Breast epithelium (tissue), 4 donors: ENCODE measurements around the gene ZNF394. TPM values are rescaled to one million over a fixed set of nuclear protein-coding genes. Genes with fewer than 3 reads are reported as not detected.

Experiments used
- DNase-seq, 2 donors: peaks; one replicate each; pipeline ENCODE4 v3.0.0-alpha.2; 2019; ENCODE audit warnings: low spot score in 2 of 2
- H3K27ac ChIP-seq, 2 donors: fragments of 200-600 bp; sonication (generic) in 1 of 2; one replicate each; pipeline ENCODE4 v1.5.1; 2016 to 2019; ENCODE audit warnings: mild to moderate bottlenecking in 1 of 2
- H3K27me3 ChIP-seq, 2 donors: fragments of 200-600 bp; sonication (generic) in 1 of 2; one replicate each; pipeline versions ENCODE4 v1.5.1 to v1.6.0; 2017 to 2019; ENCODE audit warnings: control low read depth in 1 of 2, mild to moderate bottlenecking in 1 of 2
- H3K36me3 ChIP-seq: fragments of 200-600 bp; one replicate; pipeline ENCODE4 v1.5.1; 2019
- H3K4me1 ChIP-seq, 2 donors: fragments of 200-600 bp; sonication (generic); one replicate each; pipeline ENCODE4 v1.5.1; 2016 to 2019; ENCODE audit warnings: control low read depth in 1 of 2
- H3K4me3 ChIP-seq, 3 donors: fragments of 200-600 bp; sonication (generic); 1 replicate in 2 of 3; 2 replicates in 1 of 3; pipeline ENCODE4 v1.5.1; 2016 to 2019; ENCODE audit warnings: mild to moderate bottlenecking in 3 of 3, moderate library complexity in 2 of 3
- H3K9me3 ChIP-seq, 2 donors: fragments of 200-600 bp; sonication (generic) in 1 of 2; one replicate each; pipeline ENCODE4 v1.5.1; 2016 to 2019; ENCODE audit warnings: control low read depth in 1 of 2
- POLR2A ChIP-seq: fragments of 450-650 bp; IDR thresholded peaks from one replicate; pipeline ENCODE4 v1.6.1; 2016; ENCODE audit warnings: antibody characterized with exemption, mild to moderate bottlenecking, moderate library complexity
- POLR2AphosphoS5 ChIP-seq, 3 donors: sonication (generic); formaldehyde crosslinking; IDR thresholded peaks; one replicate each; pipeline ENCODE4 v1.6.1; 2017; ENCODE audit warnings: antibody characterized with exemption in 3 of 3
- intact Hi-C: fragments of 100-400 bp; cut with DNase I; formaldehyde crosslinking; loops from one replicate; pipeline ENCODE4 v1.15.1; 2023; ENCODE audit warnings: low total_unique reads
- total RNA-seq, 3 donors: library from RNA; depleted of rRNA; stranded (reverse); fragments of >200 nt; gene quantifications; one replicate each; pipeline ENCODE4 v1.1.0, GENCODE V29; 2016
- TF ChIP-seq, protein P1 (sequence below), 3 donors: fragments of 450-650 bp; IDR thresholded peaks; one replicate each; pipeline ENCODE4 v1.5.1; 2016 to 2017; ENCODE audit warnings: antibody characterized with exemption in 3 of 3, mild to moderate bottlenecking in 3 of 3, moderate library complexity in 3 of 3

The ZNF394 gene
- total RNA-seq, 3 donors from 2014 or later = 42.2 to 58.7 (median 58.3) TPM

- H3K27me3 ChIP-seq = no peaks in the 10 kb centered on the region
- H3K9me3 ChIP-seq = peaks cover 22 to 29% of the 10 kb centered on the region in 2 donors
- DNase-seq = no peak
- H3K27ac ChIP-seq = no peak overlapping the region
- no peak overlapping the region for H3K4me3 ChIP-seq
- intact Hi-C loops = no loop called here
- H3K4me1 ChIP-seq = no peaks in the 10 kb centered on the region
- TF ChIP-seq POLR2A (no peak), POLR2AphosphoS5 (IDR thresholded peaks at IDR 0.05) (no peak)
- TF ChIP-seq, protein P1, sequence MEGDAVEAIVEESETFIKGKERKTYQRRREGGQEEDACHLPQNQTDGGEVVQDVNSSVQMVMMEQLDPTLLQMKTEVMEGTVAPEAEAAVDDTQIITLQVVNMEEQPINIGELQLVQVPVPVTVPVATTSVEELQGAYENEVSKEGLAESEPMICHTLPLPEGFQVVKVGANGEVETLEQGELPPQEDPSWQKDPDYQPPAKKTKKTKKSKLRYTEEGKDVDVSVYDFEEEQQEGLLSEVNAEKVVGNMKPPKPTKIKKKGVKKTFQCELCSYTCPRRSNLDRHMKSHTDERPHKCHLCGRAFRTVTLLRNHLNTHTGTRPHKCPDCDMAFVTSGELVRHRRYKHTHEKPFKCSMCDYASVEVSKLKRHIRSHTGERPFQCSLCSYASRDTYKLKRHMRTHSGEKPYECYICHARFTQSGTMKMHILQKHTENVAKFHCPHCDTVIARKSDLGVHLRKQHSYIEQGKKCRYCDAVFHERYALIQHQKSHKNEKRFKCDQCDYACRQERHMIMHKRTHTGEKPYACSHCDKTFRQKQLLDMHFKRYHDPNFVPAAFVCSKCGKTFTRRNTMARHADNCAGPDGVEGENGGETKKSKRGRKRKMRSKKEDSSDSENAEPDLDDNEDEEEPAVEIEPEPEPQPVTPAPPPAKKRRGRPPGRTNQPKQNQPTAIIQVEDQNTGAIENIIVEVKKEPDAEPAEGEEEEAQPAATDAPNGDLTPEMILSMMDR (IDR thresholded peaks at IDR 0.05) = no peak
- H3K36me3 ChIP-seq = peaks cover 18% of the 10 kb centered on the region
Observed at GRCh38 chr7:99490878-99491277, 9.2 kb downstream of the ZNF394 start.

DNA sequence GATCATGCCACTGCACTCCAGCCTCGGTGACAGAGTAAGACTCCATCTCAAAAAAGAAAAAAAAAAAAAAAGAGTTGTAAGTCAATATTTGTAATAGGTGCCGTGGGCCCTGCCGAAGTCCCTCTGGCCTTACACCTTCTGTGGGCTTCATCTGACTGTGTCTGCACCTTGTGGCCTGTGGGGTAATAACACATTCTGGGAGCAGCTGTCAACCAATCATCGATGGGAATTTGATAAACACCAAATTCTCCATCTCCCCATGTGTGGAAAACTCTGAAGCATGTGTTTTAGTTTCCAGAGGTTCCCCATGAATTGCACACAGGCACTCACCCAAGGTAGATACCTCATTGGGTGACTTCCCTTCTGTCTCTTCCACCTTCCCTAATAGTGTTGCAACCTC is 10.8 kb downstream of the ZNF394 start:
- H3K9me3 ChIP-seq = peaks cover 16 to 19% of the 10 kb centered on the region in 2 donors
- H3K27me3 ChIP-seq = no peaks in the 10 kb centered on the region
- no peak overlapping the region for H3K27ac ChIP-seq
- H3K4me3 ChIP-seq = no peak overlapping the region
- intact Hi-C loops = no loop called here
- no peak for DNase-seq
- TF ChIP-seq, protein P1 (IDR thresholded peaks at IDR 0.05) = no peak
- TF ChIP-seq POLR2AphosphoS5 (IDR thresholded peaks at IDR 0.05) (no peak), POLR2A (no peak)
- peaks cover 15% of the 10 kb centered on the region for H3K36me3 ChIP-seq
- no peaks in the 10 kb centered on the region for H3K4me1 ChIP-seq

GRCh38 chr7:99485094-99485493 is 15.0 kb downstream of the ZNF394 start:
- no peak overlapping the region for H3K4me3 ChIP-seq

DNA sequence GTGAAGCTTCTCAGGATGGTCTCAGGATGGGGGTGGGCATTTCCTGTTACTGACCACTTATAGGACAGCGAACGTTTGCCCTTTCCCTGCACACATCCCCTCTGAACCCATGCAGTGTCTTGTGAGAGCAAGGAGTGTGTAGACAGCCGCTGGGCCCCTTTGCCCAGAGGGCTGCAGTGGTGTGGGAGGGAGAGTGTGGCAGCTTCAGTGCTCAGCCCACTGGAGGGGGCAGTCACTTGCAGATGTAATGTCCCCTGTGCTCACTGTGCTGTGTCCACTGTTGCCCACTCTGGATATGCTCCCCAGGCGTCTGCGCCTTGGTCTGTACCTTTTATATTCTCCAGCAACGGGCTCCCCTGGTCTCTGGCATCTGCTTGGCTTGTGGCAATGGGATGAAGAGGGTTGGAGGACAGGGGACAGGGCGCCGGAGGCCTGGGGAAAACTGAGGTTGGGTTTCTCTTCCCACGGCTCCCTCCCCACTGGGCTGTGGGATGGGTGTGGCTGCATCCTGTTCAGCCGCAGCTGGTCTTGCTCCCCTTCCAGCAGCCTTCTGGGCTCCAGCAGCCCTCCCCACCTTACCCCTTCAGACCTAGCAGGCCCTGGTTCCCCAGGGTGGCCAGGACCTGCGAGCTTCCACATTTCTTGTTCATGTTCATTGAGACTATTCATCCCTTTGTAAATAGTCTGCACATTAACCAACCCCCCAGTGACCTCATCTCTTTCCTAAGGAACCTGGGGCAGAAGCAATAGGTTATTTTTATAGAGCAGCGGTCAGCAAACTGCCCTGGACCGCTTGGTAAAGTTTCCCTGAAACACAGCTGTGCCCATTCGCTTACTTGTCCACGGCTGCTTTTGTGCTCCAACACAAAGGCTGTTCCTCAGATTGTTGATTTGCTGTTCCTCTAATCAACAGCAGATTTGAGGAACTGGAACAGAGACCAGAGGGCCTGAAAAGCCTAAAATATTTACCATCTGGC is 21.3 kb downstream of the ZNF394 start:
- Histone ChIP-seq H3K36me3 (no peaks in the 10 kb centered on the region), H3K27ac (peak overlapping the region in 1 of 2 donors; percentile 10), H3K4me3 (no peak overlapping the region), H3K9me3 (no peaks in the 10 kb centered on the region), H3K4me1 (peaks cover 0 to under 1% of the 10 kb centered on the region in 2 donors), H3K27me3 (no peaks in the 10 kb centered on the region)
- TF ChIP-seq POLR2A (no peak), POLR2AphosphoS5 (IDR thresholded peaks at IDR 0.05) (no peak)
- TF ChIP-seq, protein P1 (IDR thresholded peaks at IDR 0.05) = no peak
- intact Hi-C loops = no loop called here
- no peak for DNase-seq

More at GRCh38 chr7:99485094-99485493, 15.0 kb downstream of the ZNF394 start:
- intact Hi-C loops = no loop called here
- DNase-seq = no peak
- Histone ChIP-seq H3K9me3 (no peaks in the 10 kb centered on the region), H3K27ac (peak overlapping the region in 1 of 2 donors; percentile 29), H3K27me3 (no peaks in the 10 kb centered on the region), H3K36me3 (no peaks in the 10 kb centered on the region), H3K4me1 (no peaks in the 10 kb centered on the region)
- TF ChIP-seq, protein P1 (IDR thresholded peaks at IDR 0.05) = no peak
- TF ChIP-seq POLR2A = no peak
- no peak for TF ChIP-seq POLR2AphosphoS5 (IDR thresholded peaks at IDR 0.05)

DNA sequence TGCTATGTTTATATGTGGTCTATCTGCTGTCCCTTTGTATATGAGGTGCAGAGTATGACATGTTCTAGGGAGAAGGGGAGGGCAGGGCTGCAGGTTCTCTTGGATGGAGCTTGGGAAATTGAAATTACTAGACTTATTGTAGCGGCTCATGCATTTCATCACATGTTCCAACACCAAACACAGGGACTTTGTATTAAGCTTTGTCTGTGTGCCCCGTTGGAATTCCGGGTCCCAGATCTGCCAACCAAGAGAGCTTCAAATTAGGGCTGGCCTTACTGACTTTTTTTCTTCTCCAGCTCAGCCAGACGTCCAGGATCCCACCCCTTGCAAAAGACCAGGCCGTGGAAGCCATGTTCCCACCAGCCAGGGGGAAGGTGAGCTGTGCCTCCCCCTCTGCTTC is 24.0 kb downstream of the ZNF394 start:
- H3K4me3 ChIP-seq = no peak overlapping the region
- TF ChIP-seq POLR2A (no peak), POLR2AphosphoS5 (IDR thresholded peaks at IDR 0.05) (no peak)
- TF ChIP-seq, protein P1 (IDR thresholded peaks at IDR 0.05) = no peak
- H3K9me3 ChIP-seq = no peaks in the 10 kb centered on the region
- no peaks in the 10 kb centered on the region for H3K27me3 ChIP-seq
- intact Hi-C loops = no loop called here
- no peaks in the 10 kb centered on the region for H3K36me3 ChIP-seq
- DNase-seq = no peak
- peaks cover 0 to 8% of the 10 kb centered on the region in 2 donors for H3K4me1 ChIP-seq
- H3K27ac ChIP-seq = no peak overlapping the region
